Erythroblast (primary cell): ENCODE results near the gene KRTAP10-7.

Experiments
- GATA1 ChIP-seq: IDR thresholded peaks from 2 replicates; pipeline ENCODE4 v1.6.1; 2011; ENCODE audit warnings: low read depth, mild to moderate bottlenecking, control low read depth, low read length, moderate library complexity
- POLR2A ChIP-seq: IDR thresholded peaks from 2 replicates; pipeline ENCODE4 v1.6.1; 2011; ENCODE audit warnings: mild to moderate bottlenecking, low read length

- no peak for TF ChIP-seq POLR2A
- no peak for TF ChIP-seq GATA1
Observed at GRCh38 chr21:44571296-44571695, 29.1 kb upstream of the KRTAP10-7 start.
